Nephron progenitor cell (in vitro differentiated cells): ENCODE data around the gene TGM6.

Source experiments
- DNase-seq: peaks from one replicate; pipeline ENCODE4 v3.0.0; 2021
- H3K27ac Mint-ChIP-seq: 2 replicates; pipeline ENCODE4 v1.8.0; 2021; ENCODE audit warnings: mild to moderate bottlenecking, moderate library complexity, mixed read lengths
- H3K27me3 Mint-ChIP-seq: 2 replicates; pipeline ENCODE4 v1.8.0; 2021; ENCODE audit warnings: mild to moderate bottlenecking, low read depth, mixed read lengths; ENCODE audit not compliant: poor library complexity
- H3K36me3 Mint-ChIP-seq: 2 replicates; pipeline ENCODE4 v1.8.0; 2021; ENCODE audit warnings: low read depth, mixed read lengths
- H3K4me1 Mint-ChIP-seq: 2 replicates; pipeline ENCODE4 v1.8.0; 2021; ENCODE audit warnings: mixed read lengths
- H3K4me3 Mint-ChIP-seq: 2 replicates; pipeline ENCODE4 v1.8.0; 2021; ENCODE audit warnings: mild to moderate bottlenecking, moderate library complexity, mixed read lengths
- H3K9me3 Mint-ChIP-seq: 2 replicates; pipeline ENCODE4 v1.8.0; 2021; ENCODE audit warnings: mild to moderate bottlenecking, moderate library complexity, mixed read lengths
- TF ChIP-seq, protein P1 (sequence below): fragments of 200-600 bp; sonication (generic); IDR thresholded peaks from 2 replicates; pipeline ENCODE4 v1.5.0; 2021; ENCODE audit warnings: antibody characterized with exemption

Gene TGM6

GRCh38 chr20:2380601-2381000 is at the start of gene TGM6:
Gene TGM6 (plus strand): TSS chr20:2380901. CDS start chr20:2380969, 68 bp downstream.
- TF ChIP-seq, protein P1, sequence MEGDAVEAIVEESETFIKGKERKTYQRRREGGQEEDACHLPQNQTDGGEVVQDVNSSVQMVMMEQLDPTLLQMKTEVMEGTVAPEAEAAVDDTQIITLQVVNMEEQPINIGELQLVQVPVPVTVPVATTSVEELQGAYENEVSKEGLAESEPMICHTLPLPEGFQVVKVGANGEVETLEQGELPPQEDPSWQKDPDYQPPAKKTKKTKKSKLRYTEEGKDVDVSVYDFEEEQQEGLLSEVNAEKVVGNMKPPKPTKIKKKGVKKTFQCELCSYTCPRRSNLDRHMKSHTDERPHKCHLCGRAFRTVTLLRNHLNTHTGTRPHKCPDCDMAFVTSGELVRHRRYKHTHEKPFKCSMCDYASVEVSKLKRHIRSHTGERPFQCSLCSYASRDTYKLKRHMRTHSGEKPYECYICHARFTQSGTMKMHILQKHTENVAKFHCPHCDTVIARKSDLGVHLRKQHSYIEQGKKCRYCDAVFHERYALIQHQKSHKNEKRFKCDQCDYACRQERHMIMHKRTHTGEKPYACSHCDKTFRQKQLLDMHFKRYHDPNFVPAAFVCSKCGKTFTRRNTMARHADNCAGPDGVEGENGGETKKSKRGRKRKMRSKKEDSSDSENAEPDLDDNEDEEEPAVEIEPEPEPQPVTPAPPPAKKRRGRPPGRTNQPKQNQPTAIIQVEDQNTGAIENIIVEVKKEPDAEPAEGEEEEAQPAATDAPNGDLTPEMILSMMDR: no peak
- H3K4me3 Mint-ChIP-seq: no peak within 1 kb of the TSS
- H3K36me3 Mint-ChIP-seq: no peaks in the 10 kb centered on the region
- peaks cover 4% of the 10 kb centered on the region for H3K9me3 Mint-ChIP-seq
- no peaks in the 10 kb centered on the region for H3K27me3 Mint-ChIP-seq
- DNase-seq: no peak
- H3K27ac Mint-ChIP-seq: no peak within 1 kb of the TSS
- H3K4me1 Mint-ChIP-seq: peaks cover 6% of the 10 kb centered on the region

DNA sequence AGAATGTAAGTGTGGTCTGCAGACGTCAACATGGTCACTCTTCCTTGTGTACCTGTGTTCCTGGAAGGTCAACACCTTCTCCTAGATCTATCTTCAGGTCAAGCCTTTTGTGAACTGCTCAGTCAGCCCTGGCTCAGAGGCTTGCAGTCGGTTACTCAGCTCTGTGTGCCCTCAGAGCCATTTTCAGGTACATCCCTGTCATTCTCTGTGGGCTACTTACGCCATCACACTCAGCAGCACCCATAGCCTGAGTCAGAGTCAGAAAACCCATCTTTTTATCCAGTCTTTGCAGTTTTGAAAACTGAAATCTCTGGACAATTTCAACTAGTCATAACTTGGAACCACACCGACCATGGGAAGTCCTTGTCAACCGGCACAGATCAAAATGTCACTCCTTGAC is 49.6 kb upstream of the TGM6 start:
- TF ChIP-seq, protein P1: no peak
- H3K27me3 Mint-ChIP-seq: peaks cover 9% of the 10 kb centered on the region
- no peak overlapping the region for H3K27ac Mint-ChIP-seq
- DNase-seq: no peak
- H3K36me3 Mint-ChIP-seq: no peaks in the 10 kb centered on the region
- H3K4me3 Mint-ChIP-seq: no peak overlapping the region
- H3K9me3 Mint-ChIP-seq: no peaks in the 10 kb centered on the region
- H3K4me1 Mint-ChIP-seq: peaks cover 23% of the 10 kb centered on the region

DNA sequence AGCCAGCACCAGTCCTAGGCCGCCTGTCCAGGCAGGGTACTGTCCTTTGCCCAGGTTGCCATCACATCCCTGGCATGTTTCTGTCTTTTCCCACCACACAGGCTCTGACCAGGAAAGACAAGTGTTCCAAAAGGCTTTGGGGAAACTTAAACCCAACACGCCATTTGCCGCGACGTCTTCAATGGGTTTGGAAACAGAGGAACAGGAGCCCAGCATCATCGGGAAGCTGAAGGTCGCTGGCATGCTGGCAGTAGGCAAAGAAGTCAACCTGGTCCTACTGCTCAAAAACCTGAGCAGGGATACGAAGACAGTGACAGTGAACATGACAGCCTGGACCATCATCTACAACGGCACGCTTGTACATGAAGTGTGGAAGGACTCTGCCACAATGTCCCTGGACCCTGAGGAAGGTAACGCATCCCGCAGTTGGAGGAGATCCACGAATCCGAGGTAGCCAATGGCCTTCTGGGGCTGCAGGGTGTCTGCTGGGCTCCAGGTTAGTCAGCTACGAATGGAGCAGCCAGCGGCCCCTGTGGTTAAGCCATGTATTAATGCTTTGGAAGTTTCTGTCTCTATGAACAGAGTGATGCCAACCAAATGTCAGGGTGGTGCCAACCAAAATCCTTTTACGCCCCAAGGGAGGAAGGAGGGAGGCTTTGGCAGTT is 48.7 kb upstream of the TGM6 start:
- Mint-ChIP-seq H3K9me3 (no peaks in the 10 kb centered on the region), H3K27ac (no peak overlapping the region), H3K27me3 (peaks cover 5% of the 10 kb centered on the region), H3K4me3 (no peak overlapping the region), H3K36me3 (no peaks in the 10 kb centered on the region), H3K4me1 (peaks cover 23% of the 10 kb centered on the region)
- TF ChIP-seq, protein P1: no peak
- DNase-seq: no peak

DNA sequence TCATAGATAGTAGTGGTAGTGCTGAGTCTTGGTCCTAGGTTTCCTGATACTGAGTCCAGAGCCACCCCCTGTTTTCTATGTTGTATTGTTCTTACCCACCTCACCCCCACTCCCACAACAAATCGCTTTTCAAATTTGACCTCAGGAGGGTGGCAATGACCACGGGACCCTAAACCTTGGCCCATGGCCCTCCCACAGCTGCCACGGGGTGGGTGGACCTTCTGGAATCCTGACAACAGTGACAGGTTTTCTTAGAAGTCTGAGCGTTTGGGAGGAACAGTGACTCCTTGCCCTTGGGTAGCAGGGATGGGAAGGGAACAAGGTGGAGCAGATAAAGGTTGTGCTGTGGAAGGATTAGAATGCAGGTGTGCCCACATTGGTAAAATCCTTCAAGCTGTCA is 48.0 kb upstream of the TGM6 start:
- TF ChIP-seq, protein P1: no peak
- no peak overlapping the region for H3K27ac Mint-ChIP-seq
- no peak for DNase-seq
- H3K36me3 Mint-ChIP-seq: no peaks in the 10 kb centered on the region
- H3K27me3 Mint-ChIP-seq: peaks cover 5% of the 10 kb centered on the region
- H3K9me3 Mint-ChIP-seq: no peaks in the 10 kb centered on the region
- H3K4me1 Mint-ChIP-seq: peaks cover 20% of the 10 kb centered on the region
- H3K4me3 Mint-ChIP-seq: no peak overlapping the region

GRCh38 chr20:2333821-2334220 is 46.9 kb upstream of the TGM6 start:
- H3K27me3 Mint-ChIP-seq: peaks cover 5% of the 10 kb centered on the region
- no peaks in the 10 kb centered on the region for H3K9me3 Mint-ChIP-seq
- H3K4me3 Mint-ChIP-seq: no peak overlapping the region
- no peak for DNase-seq
- TF ChIP-seq, protein P1: no peak
- H3K27ac Mint-ChIP-seq: no peak overlapping the region
- H3K36me3 Mint-ChIP-seq: no peaks in the 10 kb centered on the region
- H3K4me1 Mint-ChIP-seq: peaks cover 29% of the 10 kb centered on the region
